ENCODE results near the gene FBRS. TPM values are rescaled to one million over a fixed set of nuclear protein-coding genes. Genes with fewer than 3 reads are reported as not detected.

FBRS gene
- total RNA-seq, 6 donors from 2014 or later = 38.0 to 150 (median 70.4) TPM

- Histone ChIP-seq H3K27ac (peak overlapping the region; percentile 97 to 100 (median 98)), H3K9me3 (no peaks in the 10 kb centered on the region), H3K27me3 (no peaks in the 10 kb centered on the region), H3K4me1 (peaks cover 33 to 59% (median 35%) of the 10 kb centered on the region in 4 donors), H3K36me3 (peaks cover 30 to 59% (median 52%) of the 10 kb centered on the region in 4 donors), H3K4me3 (peak overlapping the region; percentile 54 to 98 (median 95))
- DNase-seq (peak in 1 of 2 donors; percentile 31), ATAC-seq (ENCODE audit: low FRiP score in 2 of 2) (no peak)
- TF ChIP-seq POLR2A (IDR thresholded peaks at IDR 0.05) = peak in 1 of 4 donors; percentile 4
- no peak for TF ChIP-seq EP300 (IDR thresholded peaks at IDR 0.05)
- 0 to 1% methylated on average over 31 to 36 of the region's 84 CpGs for WGBS, 2 donors
Measured at GRCh38 chr16:30659507-30660423, 1.5 kb downstream of the FBRS start.

GRCh38 chr16:30660424-30661261 lies 2.4 kb downstream of the FBRS start:
- Histone ChIP-seq H3K4me1 (peaks cover 33 to 59% (median 35%) of the 10 kb centered on the region in 4 donors), H3K9me3 (no peaks in the 10 kb centered on the region), H3K4me3 (peak overlapping the region; percentile 54 to 98 (median 95)), H3K36me3 (peaks cover 31 to 59% (median 52%) of the 10 kb centered on the region in 4 donors), H3K27ac (peak overlapping the region; percentile 97 to 100 (median 98)), H3K27me3 (no peaks in the 10 kb centered on the region)
- TF ChIP-seq POLR2A (IDR thresholded peaks at IDR 0.05) (no peak), CTCF (IDR thresholded peaks at IDR 0.05) (no peak), POLR2AphosphoS5 (IDR thresholded peaks at IDR 0.05) (no peak), EP300 (IDR thresholded peaks at IDR 0.05) (no peak)
- 39 to 44% methylated on average over 19 to 21 of the region's 21 CpGs for WGBS, 2 donors
- ATAC-seq (ENCODE audit: low FRiP score in 2 of 2) = no peak
- no peak for DNase-seq

GRCh38 chr16:30662449-30662848 lies 4.2 kb downstream of the FBRS start:
- no peaks in the 10 kb centered on the region for H3K9me3 ChIP-seq
- 81 to 86% methylated on average over 14 to 16 of the region's 17 CpGs for WGBS, 2 donors
- H3K27ac ChIP-seq = no peak overlapping the region
- ATAC-seq (ENCODE audit: low FRiP score in 2 of 2) = no peak
- H3K27me3 ChIP-seq = no peaks in the 10 kb centered on the region
- H3K4me3 ChIP-seq = no peak overlapping the region
- H3K4me1 ChIP-seq = peaks cover 25 to 50% (median 26%) of the 10 kb centered on the region in 4 donors
- peak in 1 of 2 donors; percentile 79 for DNase-seq
- peaks cover 43 to 65% (median 61%) of the 10 kb centered on the region in 4 donors for H3K36me3 ChIP-seq
- TF ChIP-seq POLR2A (IDR thresholded peaks at IDR 0.05) = no peak
- no peak for TF ChIP-seq POLR2AphosphoS5 (IDR thresholded peaks at IDR 0.05)
- no peak for TF ChIP-seq CTCF (IDR thresholded peaks at IDR 0.05)
- TF ChIP-seq EP300 (IDR thresholded peaks at IDR 0.05) = no peak

- Histone ChIP-seq H3K4me1 (peaks cover 24 to 47% (median 24%) of the 10 kb centered on the region in 4 donors), H3K27ac (no peak overlapping the region), H3K36me3 (peaks cover 49 to 71% (median 67%) of the 10 kb centered on the region in 4 donors), H3K27me3 (no peaks in the 10 kb centered on the region), H3K9me3 (no peaks in the 10 kb centered on the region), H3K4me3 (no peak overlapping the region)
- no peak for ATAC-seq (ENCODE audit: low FRiP score in 2 of 2)
- no peak for TF ChIP-seq EP300 (IDR thresholded peaks at IDR 0.05)
- no peak for TF ChIP-seq POLR2A (IDR thresholded peaks at IDR 0.05)
- no peak for TF ChIP-seq POLR2AphosphoS5 (IDR thresholded peaks at IDR 0.05)
- TF ChIP-seq CTCF (IDR thresholded peaks at IDR 0.05) = no peak
- WGBS, 2 donors = 85 to 86% methylated on average over 8 of the region's 8 CpGs
- no peak for DNase-seq
Measured at GRCh38 chr16:30663038-30663437, 4.8 kb downstream of the FBRS start.

GRCh38 chr16:30663820-30664219 lies 5.6 kb downstream of the FBRS start:
- TF ChIP-seq POLR2AphosphoS5 (IDR thresholded peaks at IDR 0.05) (no peak), CTCF (IDR thresholded peaks at IDR 0.05) (no peak), POLR2A (IDR thresholded peaks at IDR 0.05) (no peak), EP300 (IDR thresholded peaks at IDR 0.05) (no peak)
- no peak overlapping the region for H3K4me3 ChIP-seq
- DNase-seq (no peak), ATAC-seq (ENCODE audit: low FRiP score in 2 of 2) (no peak)
- no peaks in the 10 kb centered on the region for H3K9me3 ChIP-seq
- H3K27ac ChIP-seq = no peak overlapping the region
- peaks cover 24 to 47% (median 24%) of the 10 kb centered on the region in 4 donors for H3K4me1 ChIP-seq
- no peaks in the 10 kb centered on the region for H3K27me3 ChIP-seq
- 80 to 89% methylated on average over 9 of the region's 9 CpGs for WGBS, 2 donors
- peaks cover 53 to 79% (median 75%) of the 10 kb centered on the region in 4 donors for H3K36me3 ChIP-seq
